ENCODE measurements around the gene JMJD6. TPM values are rescaled to one million over a fixed set of nuclear protein-coding genes. Genes with fewer than 3 reads are reported as not detected.

JMJD6 gene
- total and polyA plus RNA-seq, 9 of the 15 experiments (the other 6 are each of a cell fraction or from before 2014, with no cell fraction given), result 2.5 to 52.3 (median 36.3) TPM

DNA sequence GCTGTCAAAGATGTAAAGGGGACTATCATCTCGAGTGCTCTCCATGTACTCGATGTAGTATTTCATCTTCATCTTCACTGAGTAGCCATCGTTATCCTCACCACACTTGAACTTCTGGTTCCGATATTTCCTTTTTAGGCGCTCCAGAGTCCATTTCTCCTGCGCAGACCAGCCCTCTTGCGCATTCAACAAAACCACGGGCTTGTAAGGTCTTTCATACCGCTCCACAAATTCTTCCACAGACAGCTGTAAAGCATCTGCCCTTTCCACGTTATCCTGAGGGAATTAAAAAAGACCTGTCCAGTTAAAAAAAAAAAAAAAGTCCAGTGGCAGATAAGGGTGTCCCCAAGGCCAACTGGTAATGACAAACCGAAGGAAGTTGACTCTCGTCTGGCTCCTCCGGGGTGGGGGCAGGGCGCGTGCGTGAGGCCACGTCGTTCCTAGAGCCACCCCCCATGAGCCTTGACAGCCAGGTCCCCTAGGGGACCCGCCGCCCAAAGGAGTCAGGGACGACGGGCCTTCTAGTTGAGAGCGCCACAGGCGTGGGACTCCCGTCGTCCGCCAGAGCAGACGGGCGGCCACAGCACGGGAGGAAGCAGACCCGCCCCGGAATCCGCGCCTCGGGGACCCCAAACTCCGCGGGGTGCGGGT, 701 bp downstream of the JMJD6 start (continued):
- TF ChIP-seq, protein P1, sequence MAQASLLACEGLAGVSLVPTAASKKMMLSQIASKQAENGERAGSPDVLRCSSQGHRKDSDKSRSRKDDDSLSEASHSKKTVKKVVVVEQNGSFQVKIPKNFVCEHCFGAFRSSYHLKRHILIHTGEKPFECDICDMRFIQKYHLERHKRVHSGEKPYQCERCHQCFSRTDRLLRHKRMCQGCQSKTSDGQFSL (CRISPR knock-in tag; IDR thresholded peaks at IDR 0.05), result peak; percentile 87
- TF ChIP-seq, protein P1 (tag; IDR thresholded peaks at IDR 0.05), result no peak; a peak in 1 of 4 replicates
- TF ChIP-seq ZNF146 (CRISPR knock-in tag; IDR thresholded peaks at IDR 0.05; ENCODE audit: unreplicated experiment) (no peak), CREM (IDR thresholded peaks at IDR 0.05; ENCODE audit: low read depth) (peak; percentile 83), ZNF655 (CRISPR knock-in tag; IDR thresholded peaks at IDR 0.05) (no peak), ZNF699 (CRISPR knock-in tag; IDR thresholded peaks at IDR 0.05; ENCODE audit: insufficient replicate concordance) (no peak), MYC (IDR thresholded peaks at IDR 0.05; ENCODE audit: low read depth, low read length) (peak; percentile 77), MYC (CRISPR knock-in tag; IDR thresholded peaks at IDR 0.05; ENCODE audit: borderline replicate concordance, low read depth) (no peak), HES1 (IDR thresholded peaks at IDR 0.05; ENCODE audit: low read depth) (no peak), MAFF (IDR thresholded peaks at IDR 0.05; ENCODE audit: low read length) (no peak), ZNF384 (IDR thresholded peaks at IDR 0.05; ENCODE audit: low read depth, low read length) (peak; percentile 95), RFX7 (CRISPR knock-in tag; IDR thresholded peaks at IDR 0.05) (no peak), TAF1 (IDR thresholded peaks at IDR 0.05; ENCODE audit: control insufficient read depth, extremely low read depth, insufficient read depth, low read length, severe bottlenecking) (peak; percentile 24), SMARCB1 (IDR thresholded peaks at IDR 0.05; ENCODE audit: insufficient read length, low read depth) (no peak), ZNF408 (CRISPR knock-in tag; IDR thresholded peaks at IDR 0.05; ENCODE audit: low read depth) (no peak), ASH1L (IDR thresholded peaks at IDR 0.05; ENCODE audit: borderline replicate concordance, low read depth, partially characterized antibody) (no peak), HIVEP1 (CRISPR knock-in tag; IDR thresholded peaks at IDR 0.05) (0 out of 2 replicates have a peak, but pooled peaks have one; percentile 17), HNRNPUL1 (IDR thresholded peaks at IDR 0.05; ENCODE audit: low read length) (no peak)
- TF ChIP-seq, protein P2, sequence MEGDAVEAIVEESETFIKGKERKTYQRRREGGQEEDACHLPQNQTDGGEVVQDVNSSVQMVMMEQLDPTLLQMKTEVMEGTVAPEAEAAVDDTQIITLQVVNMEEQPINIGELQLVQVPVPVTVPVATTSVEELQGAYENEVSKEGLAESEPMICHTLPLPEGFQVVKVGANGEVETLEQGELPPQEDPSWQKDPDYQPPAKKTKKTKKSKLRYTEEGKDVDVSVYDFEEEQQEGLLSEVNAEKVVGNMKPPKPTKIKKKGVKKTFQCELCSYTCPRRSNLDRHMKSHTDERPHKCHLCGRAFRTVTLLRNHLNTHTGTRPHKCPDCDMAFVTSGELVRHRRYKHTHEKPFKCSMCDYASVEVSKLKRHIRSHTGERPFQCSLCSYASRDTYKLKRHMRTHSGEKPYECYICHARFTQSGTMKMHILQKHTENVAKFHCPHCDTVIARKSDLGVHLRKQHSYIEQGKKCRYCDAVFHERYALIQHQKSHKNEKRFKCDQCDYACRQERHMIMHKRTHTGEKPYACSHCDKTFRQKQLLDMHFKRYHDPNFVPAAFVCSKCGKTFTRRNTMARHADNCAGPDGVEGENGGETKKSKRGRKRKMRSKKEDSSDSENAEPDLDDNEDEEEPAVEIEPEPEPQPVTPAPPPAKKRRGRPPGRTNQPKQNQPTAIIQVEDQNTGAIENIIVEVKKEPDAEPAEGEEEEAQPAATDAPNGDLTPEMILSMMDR (IDR thresholded peaks at IDR 0.05 in 2 of 3, conservative IDR thresholded peaks at IDR 0.05 in 1 of 3; ENCODE audit: insufficient read depth in 2 of 3, low read depth in 1 of 3, low read length in 3 of 3), result no peak; a peak in 1 of 6 replicates
- TF ChIP-seq, protein P3, sequence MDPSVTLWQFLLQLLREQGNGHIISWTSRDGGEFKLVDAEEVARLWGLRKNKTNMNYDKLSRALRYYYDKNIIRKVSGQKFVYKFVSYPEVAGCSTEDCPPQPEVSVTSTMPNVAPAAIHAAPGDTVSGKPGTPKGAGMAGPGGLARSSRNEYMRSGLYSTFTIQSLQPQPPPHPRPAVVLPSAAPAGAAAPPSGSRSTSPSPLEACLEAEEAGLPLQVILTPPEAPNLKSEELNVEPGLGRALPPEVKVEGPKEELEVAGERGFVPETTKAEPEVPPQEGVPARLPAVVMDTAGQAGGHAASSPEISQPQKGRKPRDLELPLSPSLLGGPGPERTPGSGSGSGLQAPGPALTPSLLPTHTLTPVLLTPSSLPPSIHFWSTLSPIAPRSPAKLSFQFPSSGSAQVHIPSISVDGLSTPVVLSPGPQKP (CRISPR knock-in tag; IDR thresholded peaks at IDR 0.05), result no peak
- TF ChIP-seq, protein P4, sequence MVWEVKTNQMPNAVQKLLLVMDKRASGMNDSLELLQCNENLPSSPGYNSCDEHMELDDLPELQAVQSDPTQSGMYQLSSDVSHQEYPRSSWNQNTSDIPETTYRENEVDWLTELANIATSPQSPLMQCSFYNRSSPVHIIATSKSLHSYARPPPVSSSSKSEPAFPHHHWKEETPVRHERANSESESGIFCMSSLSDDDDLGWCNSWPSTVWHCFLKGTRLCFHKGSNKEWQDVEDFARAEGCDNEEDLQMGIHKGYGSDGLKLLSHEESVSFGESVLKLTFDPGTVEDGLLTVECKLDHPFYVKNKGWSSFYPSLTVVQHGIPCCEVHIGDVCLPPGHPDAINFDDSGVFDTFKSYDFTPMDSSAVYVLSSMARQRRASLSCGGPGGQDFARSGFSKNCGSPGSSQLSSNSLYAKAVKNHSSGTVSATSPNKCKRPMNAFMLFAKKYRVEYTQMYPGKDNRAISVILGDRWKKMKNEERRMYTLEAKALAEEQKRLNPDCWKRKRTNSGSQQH (CRISPR knock-in tag; IDR thresholded peaks at IDR 0.05), result no peak
